ENCODE data around the gene CELF1. TPM values are rescaled to one million over a fixed set of nuclear protein-coding genes. Genes with fewer than 3 reads are reported as not detected.

Gene CELF1
- total and polyA plus RNA-seq, 2 of the 13 experiments (the other 11 are each of a cell fraction or from before 2014, with no cell fraction given), result 69.0 to 80.1 TPM

GRCh38 chr11:47508240-47508957 is 44.5 kb downstream of the CELF1 start (continued):
- TF ChIP-seq NFIC (IDR thresholded peaks at IDR 0.05; ENCODE audit: low read length) (no peak), ZMYM4 (CRISPR knock-in tag; IDR thresholded peaks at IDR 0.05) (no peak), ZBTB39 (CRISPR knock-in tag; IDR thresholded peaks at IDR 0.05) (no peak), TOE1 (CRISPR knock-in tag; IDR thresholded peaks at IDR 0.05) (no peak), ZNF777 (CRISPR knock-in tag; IDR thresholded peaks at IDR 0.05) (no peak)

- no peaks in the 10 kb centered on the region for H3K27me3 ChIP-seq (ENCODE audit: control insufficient read depth in 1 of 2, insufficient read depth in 2 of 2, low read length in 2 of 2)
- H3K27ac ChIP-seq (ENCODE audit: extremely low read length, insufficient read depth, low read length), result no peak overlapping the region
- H3K4me2 ChIP-seq (ENCODE audit: low read depth, low read length), result no peak overlapping the region
- H3K4me3 ChIP-seq (replicated peaks in 1 of 3; ENCODE audit: insufficient read depth in 1 of 3, low read depth in 2 of 3, low read length in 3 of 3), result no peak overlapping the region
- intact Hi-C loops (cut with micrococcal nuclease; ENCODE audit: unreplicated experiment), result no loop called here
- no peak overlapping the region for H2AFZ ChIP-seq (ENCODE audit: low read length)
- WGBS (ENCODE audit: low lambda C conversion rate), result 81% methylated on average over 1 of the region's 1 CpG
- CTCF ChIA-PET (ENCODE audit: low intra/inter-chr PET ratio, low total read pairs), result interaction anchor here (0.6 kb wide), 1 partner anchor 279 kb away, joined by 3 read pairs; no protein-coding TSS in a partner anchor
- peaks cover 91% of the 10 kb centered on the region for H3K79me2 ChIP-seq (ENCODE audit: insufficient read depth, low read length)
- no peak for ATAC-seq
- BruUV-seq (replicated peaks), result no TSS peak
- H3K9ac ChIP-seq (ENCODE audit: insufficient read depth, low read depth, low read length), result no peak overlapping the region
- no peak for FAIRE-seq
- POLR2A ChIA-PET, result no interaction called here
- no peak for DNase-seq (ENCODE audit: low spot score)
- peaks cover 54% of the 10 kb centered on the region for H4K20me1 ChIP-seq (ENCODE audit: insufficient read depth, low read length)
- TF ChIP-seq ZNF44 (CRISPR knock-in tag; IDR thresholded peaks at IDR 0.05) (no peak), ZBED4 (CRISPR knock-in tag; IDR thresholded peaks at IDR 0.05; ENCODE audit: borderline replicate concordance) (no peak), ZNF720 (CRISPR knock-in tag; IDR thresholded peaks at IDR 0.05) (no peak), POLR2AphosphoS5 (IDR thresholded peaks at IDR 0.05; ENCODE audit: low read depth, low read length) (no peak), POGZ (CRISPR knock-in tag; IDR thresholded peaks at IDR 0.05) (no peak), HNF4A (CRISPR knock-in tag; IDR thresholded peaks at IDR 0.05) (no peak), KMT2A (CRISPR knock-in tag; IDR thresholded peaks at IDR 0.05) (no peak), ZMAT5 (CRISPR knock-in tag; IDR thresholded peaks at IDR 0.05; ENCODE audit: borderline replicate concordance, low read depth) (no peak), ELF4 (CRISPR knock-in tag; IDR thresholded peaks at IDR 0.05; ENCODE audit: borderline replicate concordance) (no peak)
- in situ Hi-C loops (cut with HindIII; ENCODE audit: extremely low pct_ligation_motif_present, low pct_unique_long_range_greater_than_20kb), result no loop called here
- no peaks in the 10 kb centered on the region for H3K9me3 ChIP-seq (ENCODE audit: low read length)
- peaks cover 0 to 11% of the 10 kb centered on the region in 2 experiments; a peak in 3 of 5 replicates for H3K36me3 ChIP-seq (replicated peaks in 1 of 2; ENCODE audit: control insufficient read depth in 1 of 2, insufficient read depth in 2 of 2, low read length in 2 of 2)
- H3K4me1 ChIP-seq (ENCODE audit: insufficient read depth, low read length), result peaks cover 44% of the 10 kb centered on the region
Measured at GRCh38 chr11:47507563-47508239, 45.2 kb downstream of the CELF1 start.
